Psoas muscle (tissue), 8 donors: ENCODE results near the gene TBL2. TPM values are rescaled to one million over a fixed set of nuclear protein-coding genes. Genes with fewer than 3 reads are reported as not detected.
A peak's percentile ranks its signal among the peaks of the same experiment; 100 is the strongest.
"Not testable (repeated sequence)": the region's sequence is repeated elsewhere in the genome, so short reads cannot be mapped to it uniquely, and the experiment has no call there.

Source experiments
- ATAC-seq, 4 donors: fragments of 200-7000 bp; cut with Tn5 transposase; one replicate each; pipeline ENCODE4 v1.9.1; 2020; ENCODE audit warnings: moderate library complexity in 3 of 4, mild to moderate bottlenecking in 2 of 4
- DNase-seq, 2 donors: peaks; one replicate each; pipeline ENCODE4 v3.0.0-alpha.2; 2020
- H3K27ac ChIP-seq: fragments of 200-600 bp; one replicate; pipeline ENCODE4 v1.8.0; 2022
- H3K27me3 ChIP-seq, 3 donors: fragments of 200-600 bp in 1 of 3; one replicate each; pipeline versions ENCODE4 v1.6.1 to v1.8.0; 2013 to 2022; ENCODE audit warnings: low read length in 2 of 3, mild to moderate bottlenecking in 2 of 3, moderate library complexity in 1 of 3; ENCODE audit not compliant: insufficient read depth in 3 of 3
- H3K36me3 ChIP-seq, 2 donors: fragments of 200-600 bp in 1 of 2; one replicate each; pipeline versions ENCODE4 v1.6.1 to v1.8.0; 2013 to 2022; ENCODE audit warnings: low read depth in 1 of 2, mild to moderate bottlenecking in 1 of 2, moderate library complexity in 1 of 2; ENCODE audit not compliant: insufficient read depth in 1 of 2
- H3K4me1 ChIP-seq: fragments of 200-600 bp; one replicate; pipeline ENCODE4 v1.8.0; 2022
- H3K4me3 ChIP-seq: fragments of 200-600 bp; one replicate; pipeline ENCODE4 v1.8.0; 2022; ENCODE audit warnings: mild to moderate bottlenecking
- H3K9me3 ChIP-seq: fragments of 200-600 bp; one replicate; pipeline ENCODE4 v1.8.0; 2022
- CTCF ChIP-seq: fragments of 200-600 bp; IDR thresholded peaks from one replicate; pipeline ENCODE4 v1.8.0; 2022; ENCODE audit warnings: antibody characterized with exemption
- WGBS, 3 donors: extraction: QIAGEN DNeasy Blood & Tissue Kit; methylation state at CpG; one replicate each; pipeline versions ENCODE4 v1.1.6 to v1.1.7; 2013; 5-methylcytosine and 5-hydroxymethylcytosine counted together
- intact Hi-C, 2 donors: fragments of 100-400 bp; cut with DNase I; formaldehyde crosslinking; loops; one replicate each; pipeline versions ENCODE4 v1.11.0 to v1.14.2; 2022
- polyA plus RNA-seq, 3 donors: library from polyadenylated mRNA; stranded (reverse); fragments of 200-250 nt; gene quantifications; one replicate each; pipeline ENCODE4 v1.2.3, GENCODE V29; 2013
- total RNA-seq, 4 donors: library from RNA; stranded (reverse); fragmentation: NEBNext Ultra II Directional in 2 of 4; extraction: Animal tissue kit (Norgen Biotek cat#: 25700) in 2 of 4; gene quantifications; one replicate each; pipeline versions ENCODE4 v1.2.1 to v1.2.4, GENCODE V29; 2021 to 2023
- donor health status: healthy with polysubstance abuse.
- donor health status: DM: no; HTN: no; CAD: no; lungs with moderate emphysema.
- donor health status: Bipolar disorder and iron deficiency.
- donor health status: healthy.
- donor health status: DM: yes; HTN: yes; CAD: no.
- donor health status: DM: no; HTN: no; CAD: no.
- donor health status: DM: no; HTN: no; CAD: no.
- donor health status: DM: yes; HTN: yes; CAD: no.

Gene TBL2
- total and polyA plus RNA-seq, 7 donors = 8.1 to 16.1 (median 11.3) TPM

- intact Hi-C loops = no loop called here
- ATAC-seq = peak in 2 of 4 donors; percentile 3 to 5
- Histone ChIP-seq H3K27me3 (no peaks in the 10 kb centered on the region), H3K4me1 (no peaks in the 10 kb centered on the region), H3K36me3 (no peaks in the 10 kb centered on the region), H3K9me3 (no peaks in the 10 kb centered on the region), H3K27ac (no peak overlapping the region), H3K4me3 (no peak overlapping the region)
- DNase-seq = peak in 1 of 2 donors; percentile 46
- WGBS, 3 donors = 90 to 95% (median 94%) methylated on average over 12 of the region's 12 CpGs
- TF ChIP-seq CTCF = no peak
These were observed 8.5 kb upstream of the TBL2 start for GRCh38 chr7:73586911-73587310.

GRCh38 chr7:73585196-73585595, 6.8 kb upstream of the TBL2 start:
- 54 to 71% (median 65%) methylated on average over 2 of the region's 2 CpGs for WGBS, 3 donors
- no peaks in the 10 kb centered on the region for H3K4me1 ChIP-seq
- ATAC-seq = no peak
- H3K27me3 ChIP-seq = peaks cover 0 to 2% (median under 1%) of the 10 kb centered on the region in 3 donors
- no peaks in the 10 kb centered on the region for H3K36me3 ChIP-seq
- no peaks in the 10 kb centered on the region for H3K9me3 ChIP-seq
- no peak overlapping the region for H3K27ac ChIP-seq
- peak in 1 of 2 donors; percentile 12 for DNase-seq
- intact Hi-C loops = no loop called here
- no peak overlapping the region for H3K4me3 ChIP-seq
- no peak for TF ChIP-seq CTCF

GRCh38 chr7:73582664-73583202, 4.4 kb upstream of the TBL2 start:
- Histone ChIP-seq H3K4me1 (no peaks in the 10 kb centered on the region), H3K27ac (no peak overlapping the region), H3K36me3 (no peaks in the 10 kb centered on the region), H3K4me3 (no peak overlapping the region), H3K9me3 (no peaks in the 10 kb centered on the region), H3K27me3 (peaks cover 0 to 3% (median 2%) of the 10 kb centered on the region in 3 donors)
- ATAC-seq (no peak), DNase-seq (peak in 1 of 2 donors; percentile 17)
- WGBS, 3 donors = 84 to 88% (median 88%) methylated on average over 6 of the region's 6 CpGs
- no peak for TF ChIP-seq CTCF
- intact Hi-C loops = no loop called here

- H3K4me3 ChIP-seq, H3K27ac ChIP-seq, ATAC-seq, H3K36me3 ChIP-seq, intact Hi-C loops, H3K4me1 ChIP-seq, H3K27me3 ChIP-seq, H3K9me3 ChIP-seq: not testable (repeated sequence)
- DNase-seq = peak in 1 of 2 donors; percentile 7
- WGBS, 3 donors = 78 to 85% (median 79%) methylated on average over 8 to 9 of the region's 9 CpGs
These were observed 2.6 kb upstream of the TBL2 start for GRCh38 chr7:73581006-73581405.

- WGBS, 3 donors = 13 to 17% (median 13%) methylated on average over 32 of the region's 32 CpGs
- TF ChIP-seq CTCF = no peak
- H3K4me1 ChIP-seq = peaks cover 10% of the 10 kb centered on the region
- intact Hi-C loops = loop anchor here in 1 of 2 donors (1.0 kb wide), 1 partner anchor 20 kb away; the partner anchor contains the start of gene BCL7B
- peak overlapping the region; percentile 90 for H3K27ac ChIP-seq
- DNase-seq (peak in 1 of 2 donors; percentile 48), ATAC-seq (peak in 2 of 4 donors; percentile 24 to 33)
- peak overlapping the region; percentile 99 for H3K4me3 ChIP-seq
- peaks cover 13 to 29% of the 10 kb centered on the region in 2 donors for H3K36me3 ChIP-seq
- H3K9me3 ChIP-seq = no peaks in the 10 kb centered on the region
- H3K27me3 ChIP-seq = peaks cover 0 to 3% (median 2%) of the 10 kb centered on the region in 3 donors
These were observed 595 bp downstream of the TBL2 start for GRCh38 chr7:73577627-73578341.
